Left lung (tissue), 10 donors: ENCODE data around the gene PRMT1. TPM values are rescaled to one million over a fixed set of nuclear protein-coding genes. Genes with fewer than 3 reads are reported as not detected.

Source experiments
- ATAC-seq: fragments of 200-7000 bp; cut with Tn5 transposase; one replicate; pipeline ENCODE4 v1.9.1; 2020; ENCODE audit warnings: moderate library complexity
- DNase-seq, 4 donors: peaks; one replicate each; pipeline ENCODE4 v3.0.0-alpha.2; 2013 to 2020
- H3K27ac ChIP-seq, 2 donors: fragments of 200-600 bp; sonication (generic) in 1 of 2; one replicate each; pipeline versions ENCODE4 v1.5.0 to v1.8.0; 2020 to 2021
- H3K27me3 ChIP-seq, 2 donors: fragments of 200-600 bp; sonication (generic) in 1 of 2; one replicate each; pipeline versions ENCODE4 v1.5.0 to v1.8.0; 2020 to 2021
- H3K36me3 ChIP-seq, 2 donors: fragments of 200-600 bp; sonication (generic) in 1 of 2; one replicate each; pipeline versions ENCODE4 v1.5.0 to v1.8.0; 2020 to 2021
- H3K4me1 ChIP-seq, 2 donors: fragments of 200-600 bp; one replicate each; pipeline ENCODE4 v1.8.0; 2021
- H3K4me3 ChIP-seq, 2 donors: fragments of 200-600 bp; sonication (generic) in 1 of 2; one replicate each; pipeline versions ENCODE4 v1.5.0 to v1.8.0; 2020 to 2021; ENCODE audit warnings: mild to moderate bottlenecking in 1 of 2
- H3K9me3 ChIP-seq, 2 donors: fragments of 200-600 bp; sonication (generic) in 1 of 2; one replicate each; pipeline versions ENCODE4 v1.5.0 to v1.8.0; 2020 to 2021
- CTCF ChIP-seq, 2 donors: fragments of 200-600 bp; sonication (generic) in 1 of 2; IDR thresholded peaks; one replicate each; pipeline versions ENCODE4 v1.5.0 to v1.8.0; 2021; ENCODE audit warnings: antibody characterized with exemption in 2 of 2
- intact Hi-C, 2 donors: fragments of 100-400 bp; cut with DNase I; formaldehyde crosslinking; loops; one replicate each; pipeline versions ENCODE4 v1.11.2 to v1.14.2; 2022
- polyA plus RNA-seq, 6 donors: library from polyadenylated mRNA; unstranded; fragments of 120-200 nt; gene quantifications; one replicate each; pipeline ENCODE4 v1.2.1, GENCODE V29; 2013; ENCODE audit not compliant: insufficient read length in 6 of 6
- total RNA-seq, 2 donors: library from RNA; stranded (reverse); fragmentation: NEBNext Ultra II Directional; extraction: Animal tissue kit (Norgen Biotek cat#: 25700); gene quantifications; one replicate each; pipeline ENCODE4 v1.2.1, GENCODE V29; 2021
- donor health status: DM: no; HTN: yes; CAD: no.
- donor health status: DM: no; HTN: no; CAD: no.

The PRMT1 gene
- total and polyA plus RNA-seq, 8 donors, result 79.3 to 258 (median 221) TPM

DNA sequence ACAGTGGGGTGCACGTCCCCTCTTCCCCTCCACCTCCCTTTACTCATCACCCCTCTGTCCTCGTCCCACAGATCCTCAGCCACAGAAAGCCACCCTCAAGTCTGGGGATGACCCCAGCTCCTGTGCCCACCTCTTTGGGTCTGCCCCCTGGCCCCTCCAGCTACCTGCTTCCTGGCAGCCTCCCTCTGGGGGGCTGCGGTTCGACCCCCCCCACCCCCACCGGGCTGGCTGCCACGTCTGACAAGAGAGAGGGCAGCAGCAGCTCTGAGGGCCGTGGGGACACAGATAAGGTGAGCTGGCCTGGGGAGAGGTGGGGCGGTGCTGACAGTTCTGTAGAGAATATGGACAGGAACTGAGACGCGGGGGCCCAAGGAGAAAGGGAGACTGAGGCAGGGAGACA lies 22.5 kb upstream of the PRMT1 start:
- ATAC-seq (no peak), DNase-seq (no peak)
- intact Hi-C loops, result no loop called here
- Histone ChIP-seq H3K4me3 (no peak overlapping the region), H3K36me3 (peaks cover 0 to 96% of the 10 kb centered on the region in 2 donors), H3K4me1 (no peaks in the 10 kb centered on the region), H3K27me3 (no peaks in the 10 kb centered on the region), H3K9me3 (no peaks in the 10 kb centered on the region), H3K27ac (no peak overlapping the region)
- no peak for TF ChIP-seq CTCF (IDR thresholded peaks at IDR 0.05)

GRCh38 chr19:49655570-49656455 lies 21.3 kb upstream of the PRMT1 start:
- Histone ChIP-seq H3K27me3 (no peaks in the 10 kb centered on the region), H3K36me3 (peaks cover 0 to 96% of the 10 kb centered on the region in 2 donors), H3K27ac (no peak overlapping the region), H3K9me3 (no peaks in the 10 kb centered on the region), H3K4me3 (no peak overlapping the region), H3K4me1 (no peaks in the 10 kb centered on the region)
- ATAC-seq (no peak), DNase-seq (no peak)
- TF ChIP-seq CTCF (IDR thresholded peaks at IDR 0.05), result no peak
- intact Hi-C loops, result no loop called here

- Histone ChIP-seq H3K36me3 (peaks cover 0 to 97% of the 10 kb centered on the region in 2 donors), H3K4me3 (no peak overlapping the region), H3K27me3 (no peaks in the 10 kb centered on the region), H3K9me3 (no peaks in the 10 kb centered on the region), H3K4me1 (no peaks in the 10 kb centered on the region), H3K27ac (no peak overlapping the region)
- no peak for ATAC-seq
- DNase-seq, result no peak
- TF ChIP-seq CTCF (IDR thresholded peaks at IDR 0.05), result no peak
- intact Hi-C loops, result no loop called here
These were observed 20.5 kb upstream of the PRMT1 start for GRCh38 chr19:49656456-49657109.

DNA sequence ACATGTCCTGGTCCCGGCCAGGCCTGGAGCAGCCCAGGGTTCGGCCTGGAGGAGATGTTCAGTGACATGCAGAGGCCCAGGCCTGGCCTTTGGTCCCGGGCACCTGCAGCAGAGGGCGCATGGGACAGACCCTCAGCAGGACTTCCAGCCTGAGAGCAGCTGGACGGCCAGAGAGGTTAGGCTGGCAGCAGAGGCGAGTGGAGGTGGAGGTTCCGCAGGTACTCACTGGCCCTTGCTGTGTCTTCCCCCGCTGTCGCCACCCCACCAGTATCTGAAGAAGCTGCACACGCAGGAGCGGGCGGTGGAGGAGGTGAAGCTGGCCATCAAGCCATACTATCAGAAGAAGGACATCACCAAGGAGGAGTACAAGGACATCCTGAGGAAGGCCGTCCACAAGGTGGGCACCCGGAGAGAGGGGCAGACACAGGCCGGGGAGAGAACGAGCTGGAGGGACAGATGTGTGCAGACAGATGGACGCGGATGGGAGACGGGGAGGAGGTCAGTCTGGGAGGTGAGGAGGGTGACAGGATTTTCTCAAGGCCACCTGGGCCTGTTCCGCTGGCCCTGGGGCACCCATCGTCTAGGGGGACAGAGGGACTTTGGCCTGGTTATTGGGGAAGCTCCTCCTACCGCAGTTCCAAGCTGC lies 19.5 kb upstream of the PRMT1 start:
- ATAC-seq (no peak), DNase-seq (no peak)
- Histone ChIP-seq H3K27ac (no peak overlapping the region), H3K4me1 (peaks cover 0 to under 1% of the 10 kb centered on the region in 2 donors), H3K27me3 (no peaks in the 10 kb centered on the region), H3K4me3 (no peak overlapping the region), H3K9me3 (no peaks in the 10 kb centered on the region), H3K36me3 (peaks cover 0 to 100% of the 10 kb centered on the region in 2 donors)
- intact Hi-C loops, result no loop called here
- TF ChIP-seq CTCF (IDR thresholded peaks at IDR 0.05), result no peak

DNA sequence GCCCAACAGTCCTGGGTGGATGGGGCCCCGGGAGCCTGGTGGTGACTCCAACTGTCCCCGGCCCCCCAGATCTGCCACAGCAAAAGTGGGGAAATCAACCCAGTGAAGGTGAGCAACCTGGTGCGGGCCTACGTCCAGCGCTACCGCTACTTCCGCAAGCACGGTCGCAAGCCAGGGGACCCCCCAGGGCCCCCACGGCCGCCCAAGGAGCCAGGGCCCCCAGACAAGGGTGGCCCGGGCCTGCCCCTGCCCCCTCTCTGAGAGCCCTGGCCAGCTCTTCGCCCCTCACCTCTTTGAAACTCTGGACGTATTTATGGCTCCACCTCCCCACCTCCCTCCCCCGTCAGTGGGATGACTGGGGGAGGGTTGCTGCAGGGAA lies 18.9 kb upstream of the PRMT1 start:
- H3K36me3 ChIP-seq, result peaks cover 0 to 100% of the 10 kb centered on the region in 2 donors
- ATAC-seq, result no peak
- no peak overlapping the region for H3K4me3 ChIP-seq
- H3K9me3 ChIP-seq, result no peaks in the 10 kb centered on the region
- no peak overlapping the region for H3K27ac ChIP-seq
- DNase-seq, result no peak
- no peaks in the 10 kb centered on the region for H3K27me3 ChIP-seq
- intact Hi-C loops, result no loop called here
- no peak for TF ChIP-seq CTCF (IDR thresholded peaks at IDR 0.05)
- peaks cover 0 to 5% of the 10 kb centered on the region in 2 donors for H3K4me1 ChIP-seq
